Thoracic aorta (tissue), 2 donors: ENCODE data around the gene PRSS36. TPM values are rescaled to one million over a fixed set of nuclear protein-coding genes. Genes with fewer than 3 reads are reported as not detected.

Experiments used
- ATAC-seq: fragments of 150-250 bp; one replicate; pipeline ENCODE4 v1.8.0; 2017; ENCODE audit warnings: low read depth; ENCODE audit not compliant: insufficient number of reproducible peaks, low FRiP score
- DNase-seq: peaks from one replicate; pipeline ENCODE4 v3.0.0-alpha.2; 2020; ENCODE audit warnings: low spot score
- H3K27ac ChIP-seq, 2 donors: fragments of 200-600 bp; sonication (generic); 1 replicate in 1 of 2; 2 replicates in 1 of 2; pipeline ENCODE4 v1.5.1; 2016; ENCODE audit warnings: mild to moderate bottlenecking in 2 of 2, moderate library complexity in 2 of 2
- H3K27me3 ChIP-seq: fragments of 200-600 bp; sonication (generic); replicated peaks from 2 replicates; pipeline ENCODE4 v1.6.0; 2016; ENCODE audit warnings: mild to moderate bottlenecking; ENCODE audit not compliant: insufficient read depth
- H3K36me3 ChIP-seq: fragments of 200-600 bp; sonication (generic); one replicate; pipeline ENCODE4 v1.5.1; 2016
- H3K4me1 ChIP-seq, 2 donors: fragments of 200-600 bp; sonication (generic); 1 replicate in 1 of 2; 2 replicates in 1 of 2; pipeline versions ENCODE4 v1.5.1 to v1.6.0; 2016; ENCODE audit warnings: low read depth in 2 of 2, mild to moderate bottlenecking in 1 of 2; ENCODE audit not compliant: control insufficient read depth in 1 of 2
- H3K4me3 ChIP-seq: fragments of 200-600 bp; sonication (generic); 2 replicates; pipeline ENCODE4 v1.5.1; 2016; ENCODE audit warnings: mild to moderate bottlenecking
- H3K9me3 ChIP-seq: fragments of 200-600 bp; sonication (generic); 2 replicates; pipeline ENCODE4 v1.5.1; 2016
- total RNA-seq, 2 donors: library from RNA; depleted of rRNA; stranded (reverse); fragments of >200 nt; gene quantifications; one replicate each; pipeline versions ENCODE4 v1.1.0 to v1.2.3, GENCODE V29; 2016
- TF ChIP-seq, protein P1 (sequence below): fragments of 200-600 bp; sonication (generic); IDR thresholded peaks from one replicate; pipeline ENCODE4 v1.5.1; 2019; ENCODE audit warnings: antibody characterized with exemption

Gene PRSS36
- total RNA-seq, 2 donors from 2014 or later: 1.3 to 14.8 TPM

DNA sequence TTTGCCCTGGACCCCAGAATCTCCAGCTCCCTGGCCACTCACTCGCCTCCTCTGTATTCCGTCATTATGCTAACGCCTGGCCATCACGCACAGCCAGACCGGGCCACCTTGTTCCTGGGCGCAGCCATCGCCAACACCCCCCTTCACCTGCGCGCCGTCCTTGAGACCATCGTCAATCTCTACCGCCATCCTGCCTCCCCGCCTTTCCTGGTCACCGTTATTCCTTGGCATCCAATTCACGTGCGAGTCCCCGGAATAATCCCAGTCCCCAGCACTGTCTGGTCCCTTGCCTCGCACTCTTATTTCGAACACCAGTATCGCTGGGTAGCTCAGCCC is 55.8 kb downstream of the PRSS36 start:
- Histone ChIP-seq H3K27ac (peak overlapping the region; percentile 67 to 76), H3K4me1 (peaks cover 0 to 4% of the 10 kb centered on the region in 2 donors), H3K4me3 (peak overlapping the region; percentile 86), H3K36me3 (peaks cover 14% of the 10 kb centered on the region), H3K27me3 (no peaks in the 10 kb centered on the region), H3K9me3 (no peaks in the 10 kb centered on the region)
- DNase-seq (no peak), ATAC-seq (no peak)
- TF ChIP-seq, protein P1, sequence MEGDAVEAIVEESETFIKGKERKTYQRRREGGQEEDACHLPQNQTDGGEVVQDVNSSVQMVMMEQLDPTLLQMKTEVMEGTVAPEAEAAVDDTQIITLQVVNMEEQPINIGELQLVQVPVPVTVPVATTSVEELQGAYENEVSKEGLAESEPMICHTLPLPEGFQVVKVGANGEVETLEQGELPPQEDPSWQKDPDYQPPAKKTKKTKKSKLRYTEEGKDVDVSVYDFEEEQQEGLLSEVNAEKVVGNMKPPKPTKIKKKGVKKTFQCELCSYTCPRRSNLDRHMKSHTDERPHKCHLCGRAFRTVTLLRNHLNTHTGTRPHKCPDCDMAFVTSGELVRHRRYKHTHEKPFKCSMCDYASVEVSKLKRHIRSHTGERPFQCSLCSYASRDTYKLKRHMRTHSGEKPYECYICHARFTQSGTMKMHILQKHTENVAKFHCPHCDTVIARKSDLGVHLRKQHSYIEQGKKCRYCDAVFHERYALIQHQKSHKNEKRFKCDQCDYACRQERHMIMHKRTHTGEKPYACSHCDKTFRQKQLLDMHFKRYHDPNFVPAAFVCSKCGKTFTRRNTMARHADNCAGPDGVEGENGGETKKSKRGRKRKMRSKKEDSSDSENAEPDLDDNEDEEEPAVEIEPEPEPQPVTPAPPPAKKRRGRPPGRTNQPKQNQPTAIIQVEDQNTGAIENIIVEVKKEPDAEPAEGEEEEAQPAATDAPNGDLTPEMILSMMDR: no peak

GRCh38 chr16:31093132-31093703 is 56.6 kb downstream of the PRSS36 start:
- Histone ChIP-seq H3K4me3 (peak overlapping the region; percentile 86), H3K4me1 (peaks cover 0 to 4% of the 10 kb centered on the region in 2 donors), H3K9me3 (no peaks in the 10 kb centered on the region), H3K36me3 (peaks cover 18% of the 10 kb centered on the region), H3K27ac (no peak overlapping the region), H3K27me3 (no peaks in the 10 kb centered on the region)
- ATAC-seq (no peak), DNase-seq (no peak)
- TF ChIP-seq, protein P1: no peak

GRCh38 chr16:31092330-31092729 is 57.5 kb downstream of the PRSS36 start:
- H3K9me3 ChIP-seq: no peaks in the 10 kb centered on the region
- H3K27ac ChIP-seq: no peak overlapping the region
- H3K4me1 ChIP-seq: peaks cover 0 to 4% of the 10 kb centered on the region in 2 donors
- no peak for DNase-seq
- ATAC-seq: no peak
- peaks cover 22% of the 10 kb centered on the region for H3K36me3 ChIP-seq
- H3K27me3 ChIP-seq: no peaks in the 10 kb centered on the region
- TF ChIP-seq, protein P1: no peak
- no peak overlapping the region for H3K4me3 ChIP-seq

DNA sequence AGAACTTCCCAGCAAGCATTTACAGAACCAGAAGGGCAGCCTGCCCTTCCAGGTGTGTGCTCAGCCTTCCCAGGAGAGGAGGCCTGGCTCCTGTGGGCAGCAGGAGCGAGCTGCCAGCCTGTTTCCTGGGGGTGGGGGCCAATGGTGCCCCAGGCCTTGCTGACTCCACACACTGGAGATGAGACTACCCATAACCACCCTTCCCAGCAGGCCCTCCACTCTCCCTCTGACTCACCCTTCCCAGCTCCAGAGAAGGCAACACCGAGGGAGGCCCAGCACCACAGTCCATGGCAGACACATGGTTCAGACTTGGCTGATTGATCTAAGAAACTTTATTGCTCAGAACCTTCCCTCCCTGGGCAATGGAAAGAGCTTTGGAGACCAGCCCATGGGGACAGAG is 59.3 kb downstream of the PRSS36 start:
- ATAC-seq (no peak), DNase-seq (no peak)
- H3K9me3 ChIP-seq: no peaks in the 10 kb centered on the region

DNA sequence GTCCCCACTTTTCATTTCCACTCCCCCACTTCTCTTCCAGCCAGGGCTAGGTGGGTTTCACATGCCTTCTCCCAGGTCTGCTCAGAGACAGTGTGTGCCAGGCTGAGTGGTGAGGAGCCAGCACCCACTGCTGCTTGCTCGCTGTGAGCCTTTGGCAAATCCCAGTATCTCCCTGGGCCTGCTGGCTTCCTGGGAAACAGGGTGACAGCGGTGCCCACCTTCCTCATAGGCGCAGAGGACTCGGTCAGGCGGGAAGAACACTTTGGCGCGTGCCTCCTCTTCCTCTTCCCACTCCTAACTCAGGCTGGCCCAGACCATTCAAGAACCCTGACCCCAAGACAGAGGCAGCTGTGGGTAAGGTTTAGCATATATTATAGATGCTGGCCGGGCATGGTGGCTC is 60.7 kb downstream of the PRSS36 start:
- ATAC-seq: no peak
- Histone ChIP-seq H3K4me1 (no peaks in the 10 kb centered on the region), H3K4me3 (no peak overlapping the region), H3K36me3 (peaks cover 25% of the 10 kb centered on the region), H3K27me3 (no peaks in the 10 kb centered on the region), H3K9me3 (no peaks in the 10 kb centered on the region), H3K27ac (no peak overlapping the region)
- TF ChIP-seq, protein P1: no peak
- DNase-seq: no peak

More for the DNA sequence above, 59.3 kb downstream of the PRSS36 start:
- Histone ChIP-seq H3K27me3 (no peaks in the 10 kb centered on the region), H3K4me3 (no peak overlapping the region), H3K27ac (no peak overlapping the region), H3K4me1 (peaks cover 0 to 4% of the 10 kb centered on the region in 2 donors), H3K36me3 (peaks cover 25% of the 10 kb centered on the region)
- TF ChIP-seq, protein P1: no peak

Other genes starting within 250 kb of the PRSS36 start
- 10 to 100 TPM; 14.5 to 18.7 TPM for gene FBXL19, start 226.5 kb downstream of the PRSS36 start, total RNA-seq
- 10 to 100 TPM; 19.0 to 35.7 TPM for gene ORAI3, start 201.0 kb downstream of the PRSS36 start, total RNA-seq
- 10 to 100 TPM in 1 of 2 donors, 1 to 10 TPM in 1; 7.4 to 14.6 TPM for gene SETD1A, start 192.3 kb downstream of the PRSS36 start, total RNA-seq
- gene HSD3B7, start 164.9 kb downstream of the PRSS36 start, total RNA-seq: 10 to 100 TPM; 16.4 to 26.8 TPM
- 1 to 10 TPM in 1 of 2 donors, under 1 TPM in 1; 0.68 to 1.6 TPM for gene STX1B, start 139.4 kb downstream of the PRSS36 start, total RNA-seq
- gene STX4, start 116.5 kb downstream of the PRSS36 start, total RNA-seq: 10 to 100 TPM; 39.3 to 50.5 TPM
- gene ZNF668, start 75.8 kb downstream of the PRSS36 start, total RNA-seq: 10 to 100 TPM; 10.3 to 14.5 TPM
- 10 to 100 TPM; 10.2 to 17.9 TPM for gene ZNF646, start 75.6 kb downstream of the PRSS36 start, total RNA-seq
- gene PRSS53, start 61.1 kb downstream of the PRSS36 start, total RNA-seq: 10 to 100 TPM; 10.6 to 13.7 TPM
- 100 to 1,000 TPM in 1 of 2 donors, 10 to 100 TPM in 1; 88.7 to 187 TPM for gene VKORC1, start 55.3 kb downstream of the PRSS36 start, total RNA-seq
- gene BCKDK, start 41.7 kb downstream of the PRSS36 start, total RNA-seq: 10 to 100 TPM; 35.1 to 58.5 TPM
- gene KAT8, start 32.4 kb downstream of the PRSS36 start, total RNA-seq: 10 to 100 TPM; 62.5 to 75.7 TPM
- not detected for gene PRSS8, start 14.3 kb downstream of the PRSS36 start, total RNA-seq
- gene FUS, start 30.1 kb upstream of the PRSS36 start, total RNA-seq: 100 to 1,000 TPM in 1 of 2 donors, 10 to 100 TPM in 1; 63.9 to 141 TPM
- 10 to 100 TPM; 19.2 to 23.0 TPM for gene PYCARD, start 52.7 kb upstream of the PRSS36 start, total RNA-seq
- gene TRIM72, start 64.1 kb upstream of the PRSS36 start, total RNA-seq: under 1 TPM in 1 of 2 donors, not detected in 1; 0.07 TPM
- not detected for gene PYDC1, start 67.1 kb upstream of the PRSS36 start, total RNA-seq
- 10 to 100 TPM; 31.2 to 31.5 TPM for gene ITGAM, start 109.9 kb upstream of the PRSS36 start, total RNA-seq
- gene ITGAX, start 205.1 kb upstream of the PRSS36 start, total RNA-seq: 10 to 100 TPM in 1 of 2 donors, 1 to 10 TPM in 1; 9.7 to 32.9 TPM
- gene ITGAD, start 243.3 kb upstream of the PRSS36 start, total RNA-seq: under 1 TPM in 1 of 2 donors, not detected in 1; 0.14 TPM